ENCODE results near the gene PARM1.
"Not testable (repeated sequence)": the region's sequence is repeated elsewhere in the genome, so short reads cannot be mapped to it uniquely, and the experiment has no call there.

DNA sequence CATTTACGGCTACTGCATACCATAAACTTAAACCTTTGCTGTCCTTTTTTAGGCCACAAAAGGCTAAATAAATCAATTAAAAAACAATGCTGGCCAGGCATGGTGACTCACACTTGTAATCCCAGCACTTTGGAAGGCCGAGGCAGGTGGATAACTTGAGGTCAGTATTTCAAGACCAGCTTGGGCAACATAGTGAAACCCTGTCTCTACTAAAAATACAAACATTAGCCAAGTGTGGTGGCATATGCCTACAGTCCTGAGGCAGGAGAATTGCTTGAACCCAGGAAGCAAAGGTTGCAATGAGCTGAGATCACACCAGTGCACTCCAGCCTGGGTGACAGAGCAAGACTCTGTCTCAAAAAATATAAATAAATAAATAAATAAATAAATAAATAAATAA is 61.5 kb downstream of the PARM1 start:
- TF ChIP-seq, protein P1, sequence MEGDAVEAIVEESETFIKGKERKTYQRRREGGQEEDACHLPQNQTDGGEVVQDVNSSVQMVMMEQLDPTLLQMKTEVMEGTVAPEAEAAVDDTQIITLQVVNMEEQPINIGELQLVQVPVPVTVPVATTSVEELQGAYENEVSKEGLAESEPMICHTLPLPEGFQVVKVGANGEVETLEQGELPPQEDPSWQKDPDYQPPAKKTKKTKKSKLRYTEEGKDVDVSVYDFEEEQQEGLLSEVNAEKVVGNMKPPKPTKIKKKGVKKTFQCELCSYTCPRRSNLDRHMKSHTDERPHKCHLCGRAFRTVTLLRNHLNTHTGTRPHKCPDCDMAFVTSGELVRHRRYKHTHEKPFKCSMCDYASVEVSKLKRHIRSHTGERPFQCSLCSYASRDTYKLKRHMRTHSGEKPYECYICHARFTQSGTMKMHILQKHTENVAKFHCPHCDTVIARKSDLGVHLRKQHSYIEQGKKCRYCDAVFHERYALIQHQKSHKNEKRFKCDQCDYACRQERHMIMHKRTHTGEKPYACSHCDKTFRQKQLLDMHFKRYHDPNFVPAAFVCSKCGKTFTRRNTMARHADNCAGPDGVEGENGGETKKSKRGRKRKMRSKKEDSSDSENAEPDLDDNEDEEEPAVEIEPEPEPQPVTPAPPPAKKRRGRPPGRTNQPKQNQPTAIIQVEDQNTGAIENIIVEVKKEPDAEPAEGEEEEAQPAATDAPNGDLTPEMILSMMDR (IDR thresholded peaks at IDR 0.05): not testable (repeated sequence)
- TF ChIP-seq EZH2 (IDR thresholded peaks at IDR 0.05): not testable (repeated sequence)
